ENCODE measurements around the gene ATP11A. TPM values are rescaled to one million over a fixed set of nuclear protein-coding genes. Genes with fewer than 3 reads are reported as not detected.

The ATP11A gene
- total RNA-seq, 1 donor from 2014 or later: 102 TPM

DNA sequence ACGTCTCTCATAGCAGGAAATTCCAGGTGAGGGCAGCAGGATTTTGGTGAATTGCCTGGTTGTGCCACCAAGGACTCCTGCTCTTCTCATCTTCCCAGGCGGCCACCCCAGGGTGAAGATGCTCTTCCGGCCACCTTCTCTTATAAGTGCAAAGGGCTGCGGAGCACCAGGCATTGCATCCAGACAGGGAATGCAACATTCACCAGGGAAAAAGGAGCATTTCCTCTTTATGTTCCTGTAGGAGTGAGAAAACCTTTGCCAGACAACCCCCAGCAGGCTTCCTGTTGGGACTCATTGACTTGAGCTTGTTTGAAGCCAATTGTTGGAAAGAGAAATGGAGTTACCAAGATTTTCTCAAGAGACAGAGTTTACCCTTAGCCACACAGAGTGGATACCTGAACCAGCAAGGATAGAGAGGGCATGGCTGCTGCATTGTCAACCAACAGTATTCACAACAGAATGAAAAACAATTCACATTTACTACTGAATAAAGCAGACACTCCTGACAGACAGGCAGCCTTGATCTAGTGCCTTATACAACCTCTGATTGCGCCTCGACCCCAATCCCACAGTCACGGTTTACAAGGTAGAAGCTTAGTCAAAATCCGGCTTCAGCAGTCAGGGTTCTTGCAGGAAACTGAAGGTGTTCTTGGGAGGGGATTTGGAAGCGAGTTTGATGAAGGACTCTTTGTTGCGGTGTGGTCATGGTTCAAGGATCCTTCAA lies 1.8 kb upstream of the ATP11A start:
- intact Hi-C loops (cut with micrococcal nuclease): no loop called here
- no peak for ATAC-seq
- DNase-seq: no peak

GRCh38 chr13:112688560-112689302 lies 1.1 kb upstream of the ATP11A start:
- intact Hi-C loops (cut with micrococcal nuclease): no loop called here
- ATAC-seq (no peak), DNase-seq (no peak)

DNA sequence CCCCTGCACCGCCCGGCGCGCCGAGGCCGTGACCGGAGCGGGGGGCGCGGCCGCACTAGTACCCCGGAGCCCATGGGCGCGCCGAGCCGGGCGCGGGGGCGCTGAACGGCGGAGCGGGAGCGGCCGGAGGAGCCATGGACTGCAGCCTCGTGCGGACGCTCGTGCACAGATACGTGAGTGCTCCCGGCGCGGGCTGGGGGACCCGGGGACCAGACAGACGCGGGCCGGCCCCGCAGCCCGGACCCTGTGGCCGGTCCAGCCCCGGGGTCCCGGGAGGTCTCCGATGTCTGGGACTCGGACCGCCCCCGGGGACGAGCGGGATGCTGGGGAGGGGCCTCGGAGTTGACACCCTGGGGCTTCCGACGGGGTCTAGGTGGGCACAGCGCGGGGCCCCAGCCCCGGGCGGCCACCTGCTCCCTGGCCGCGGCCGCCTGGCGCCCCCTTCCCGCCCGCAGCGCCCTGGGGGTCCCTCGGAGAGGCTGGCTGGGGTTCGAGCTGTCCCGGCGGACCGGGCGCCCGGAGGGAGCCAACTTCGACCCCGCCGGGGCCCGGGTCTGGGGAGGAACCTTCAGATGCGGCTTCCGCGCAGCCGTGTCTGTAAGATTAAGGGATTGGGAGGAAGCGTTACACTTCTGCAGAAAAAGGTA lies 568 bp downstream of the ATP11A start:
- DNase-seq (peak; percentile 77), ATAC-seq (peak; percentile 9)
- intact Hi-C loops (cut with micrococcal nuclease): no loop called here

- DNase-seq: peak; percentile 8
- no peak for ATAC-seq
- intact Hi-C loops (cut with micrococcal nuclease): no loop called here
Measured at GRCh38 chr13:112692104-112692503, 2.3 kb downstream of the ATP11A start.

- ATAC-seq (no peak), DNase-seq (no peak)
- intact Hi-C loops (cut with micrococcal nuclease): no loop called here
Measured at GRCh38 chr13:112692586-112692985, 2.7 kb downstream of the ATP11A start.

- DNase-seq: peak; percentile 52
- intact Hi-C loops (cut with micrococcal nuclease): no loop called here
- ATAC-seq: peak; percentile 56
Measured at GRCh38 chr13:112693831-112694497, 4.1 kb downstream of the ATP11A start.

- ATAC-seq: no peak
- intact Hi-C loops (cut with micrococcal nuclease): no loop called here
- DNase-seq: no peak
Measured at GRCh38 chr13:112695121-112695520, 5.3 kb downstream of the ATP11A start.

DNA sequence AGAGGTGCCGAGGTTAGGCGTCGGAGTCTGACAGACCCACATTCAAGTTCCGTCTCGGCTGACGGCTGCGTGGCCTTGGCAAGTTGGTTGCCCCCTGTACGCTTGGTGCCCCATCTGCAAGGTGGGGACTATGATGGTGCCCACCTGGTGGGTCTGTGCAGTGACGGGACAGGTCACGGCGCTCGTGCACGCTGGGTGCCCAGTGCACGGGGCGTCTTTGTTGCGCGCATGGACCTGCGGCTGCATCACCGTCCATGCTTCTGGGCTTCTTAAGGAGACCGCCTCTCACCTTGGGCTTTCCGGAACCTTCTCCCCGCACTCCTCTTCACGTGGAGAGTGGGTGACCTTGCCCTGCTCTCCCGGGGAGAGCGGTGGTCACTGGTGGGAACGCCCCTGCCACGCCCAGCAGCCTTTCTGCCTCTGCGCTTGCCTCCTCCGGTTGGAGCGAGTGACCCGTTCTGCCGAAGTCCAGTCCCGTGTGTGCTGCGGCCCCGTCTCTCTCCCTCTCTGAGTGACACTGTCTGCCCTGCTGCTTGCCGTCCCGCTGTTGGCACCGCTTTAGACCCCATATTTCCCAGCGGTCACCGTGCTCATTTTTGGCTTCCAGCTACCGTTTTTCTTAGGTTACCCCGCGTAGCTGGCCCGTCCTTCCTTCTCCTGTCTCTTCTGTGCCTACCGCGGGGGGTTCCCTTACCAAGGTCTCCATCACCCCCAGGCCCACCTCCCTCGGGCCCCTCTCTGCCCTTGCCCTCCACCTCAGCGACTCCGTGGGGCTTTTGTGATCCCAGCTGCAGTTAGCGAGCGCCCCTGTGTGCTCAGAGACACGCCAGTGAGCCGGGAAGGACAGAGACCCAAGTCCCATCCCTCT lies 6.4 kb downstream of the ATP11A start:
- DNase-seq: no peak

GRCh38 chr13:112696869-112697465 lies 7.1 kb downstream of the ATP11A start:
- intact Hi-C loops (cut with micrococcal nuclease): no loop called here
- ATAC-seq: no peak
- no peak for DNase-seq

More for the DNA sequence above, 6.4 kb downstream of the ATP11A start:
- intact Hi-C loops (cut with micrococcal nuclease): no loop called here
- ATAC-seq: no peak

DNA sequence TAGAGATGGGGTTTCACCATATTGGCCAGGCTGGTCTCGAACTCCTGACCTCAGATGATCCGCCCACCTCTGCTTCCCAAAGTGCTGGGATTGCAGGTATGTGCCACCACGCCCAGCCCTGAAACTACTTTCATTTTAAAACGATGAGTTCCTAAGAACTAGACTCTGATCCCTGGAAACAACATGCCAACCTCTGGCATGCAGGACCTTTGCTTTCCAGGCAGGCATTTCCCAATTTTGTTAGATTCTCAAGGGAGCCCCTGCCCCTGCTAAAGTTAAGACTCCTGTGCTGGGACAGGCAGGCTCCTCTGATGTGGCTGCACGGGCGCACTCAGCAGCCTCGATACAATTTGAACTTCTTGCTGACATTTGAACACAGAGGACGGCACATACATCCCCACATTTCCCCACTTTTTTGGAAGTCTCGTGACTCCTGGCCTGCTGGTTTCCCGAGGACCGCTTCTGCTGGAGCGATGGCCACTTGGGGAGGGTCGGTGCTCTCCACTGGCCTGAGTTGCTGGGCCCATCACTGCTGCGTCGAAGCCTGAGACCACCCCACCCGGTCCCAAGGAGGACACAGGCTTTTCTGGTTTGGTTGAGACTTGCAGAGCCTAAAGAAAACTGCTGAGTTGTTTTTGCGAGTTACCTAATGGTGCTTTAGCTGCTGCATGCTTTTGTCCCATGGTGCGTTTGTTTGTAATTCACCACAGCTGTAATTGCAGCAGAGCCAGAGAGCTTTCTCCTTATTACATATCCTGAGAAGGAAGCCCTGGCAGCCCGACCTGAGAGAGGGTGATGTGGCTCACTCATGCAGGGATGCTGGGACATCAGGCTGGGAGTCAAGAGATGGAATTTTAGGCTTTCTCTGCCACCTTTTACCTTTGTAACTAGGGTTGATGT lies 8.2 kb downstream of the ATP11A start:
- intact Hi-C loops (cut with micrococcal nuclease): no loop called here
- DNase-seq (no peak), ATAC-seq (no peak)

DNA sequence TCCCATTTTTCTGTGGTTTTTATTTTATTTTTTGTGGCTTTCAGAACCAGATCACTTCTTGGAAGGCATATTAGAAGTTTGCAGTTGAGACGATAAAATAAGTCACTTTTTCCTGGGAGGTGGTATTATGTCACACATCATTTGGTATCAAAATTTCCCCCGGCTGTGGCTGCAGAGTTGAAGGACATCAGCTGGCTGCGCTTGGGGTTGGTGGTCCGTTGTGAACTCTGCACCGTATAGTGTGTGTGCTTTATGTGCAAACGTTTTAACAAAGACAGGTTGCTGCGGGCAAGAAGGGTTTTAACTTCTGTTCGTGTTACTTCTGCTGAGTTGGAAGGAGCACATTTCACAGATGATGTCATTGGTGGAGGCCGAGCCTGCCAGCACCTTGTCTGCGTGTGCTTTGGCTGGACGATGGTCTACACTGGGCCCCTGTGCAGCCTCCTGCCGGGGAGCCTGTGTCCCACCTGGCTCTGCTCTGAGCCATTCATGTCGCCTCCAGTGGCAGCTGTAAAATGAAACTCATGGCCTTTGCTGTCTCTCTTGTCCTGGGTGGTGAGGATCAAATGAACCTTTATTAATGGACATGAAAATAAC lies 9.6 kb downstream of the ATP11A start:
- ATAC-seq (peak; percentile 29), DNase-seq (no peak)
- intact Hi-C loops (cut with micrococcal nuclease): no loop called here

GRCh38 chr13:112700291-112701060 lies 10.6 kb downstream of the ATP11A start:
- DNase-seq (no peak), ATAC-seq (peak; percentile 3)
- intact Hi-C loops (cut with micrococcal nuclease): no loop called here

DNA sequence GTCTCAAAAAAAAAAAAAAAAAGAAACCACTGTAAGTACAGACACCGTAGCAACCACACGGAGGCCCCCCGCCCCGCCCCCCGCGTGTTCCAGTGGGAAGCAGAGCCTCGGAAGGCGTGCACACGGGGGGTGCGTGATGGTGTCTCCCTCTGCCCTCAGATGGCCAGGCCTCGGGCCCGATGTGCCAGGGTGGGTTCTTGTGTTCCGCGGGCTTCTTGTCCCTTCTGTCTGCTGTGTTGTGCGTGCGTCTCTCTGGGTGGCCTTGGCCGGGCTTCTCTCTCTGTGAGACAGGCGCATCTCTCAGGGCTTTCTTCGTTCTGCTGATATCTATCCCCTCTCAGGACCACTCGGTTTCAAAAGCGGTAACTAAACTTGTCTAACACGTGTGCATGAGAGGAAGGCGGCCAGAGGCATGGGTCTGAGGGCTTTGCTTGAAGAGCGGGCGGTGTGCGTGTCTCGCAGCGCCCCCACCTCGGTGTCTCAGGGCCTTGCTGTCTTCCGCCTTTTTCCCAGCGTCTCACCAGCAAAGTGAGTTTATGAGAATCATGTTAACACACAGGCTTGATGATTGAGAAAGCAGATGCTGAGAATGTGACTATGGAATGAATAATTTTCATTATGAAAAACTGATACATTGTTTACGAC lies 12.6 kb downstream of the ATP11A start:
- ATAC-seq (no peak), DNase-seq (no peak)
- intact Hi-C loops (cut with micrococcal nuclease): no loop called here

- intact Hi-C loops (cut with micrococcal nuclease): no loop called here
- ATAC-seq (no peak), DNase-seq (no peak)
Measured at GRCh38 chr13:112702986-112703379, 13.1 kb downstream of the ATP11A start.

DNA sequence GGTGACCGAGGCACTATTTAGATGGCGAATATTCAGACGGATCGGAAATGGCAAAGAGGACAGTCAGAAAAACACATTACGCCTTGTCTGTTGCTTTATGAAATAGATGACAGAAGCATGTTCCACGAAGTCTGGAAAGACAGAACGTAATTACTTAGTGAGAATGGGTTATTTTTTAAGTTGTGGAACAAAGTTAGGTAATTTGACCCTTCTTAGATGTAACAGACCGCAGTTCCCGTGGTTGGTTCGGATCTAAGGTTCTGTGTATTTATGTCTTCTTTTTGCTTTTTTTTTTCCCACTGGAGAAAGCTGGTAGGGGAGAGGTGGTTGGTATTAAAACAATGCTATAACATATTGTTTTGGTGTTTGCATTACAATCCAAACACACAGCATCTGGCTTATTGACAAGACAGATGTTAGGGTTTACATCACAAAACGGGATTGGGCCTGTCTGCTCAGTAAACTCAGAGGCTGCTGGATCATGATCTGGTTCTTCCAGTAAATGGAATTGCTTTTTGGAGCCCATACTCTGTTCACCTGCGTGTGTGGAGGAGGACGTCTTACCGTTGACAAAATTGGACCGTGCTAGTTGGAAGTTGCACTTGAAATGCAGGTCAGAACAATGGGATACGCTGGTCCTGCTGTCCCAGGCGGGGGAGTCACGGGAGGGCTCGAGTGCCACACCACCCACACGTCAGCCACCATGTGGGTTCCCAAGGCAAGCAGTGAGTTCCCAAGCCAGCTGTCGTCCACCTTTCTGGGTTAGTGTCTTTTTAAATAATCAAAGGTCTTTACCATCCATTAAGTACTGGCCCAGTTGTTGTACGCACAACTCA lies 13.8 kb downstream of the ATP11A start:
- DNase-seq: no peak
- ATAC-seq: no peak
- intact Hi-C loops (cut with micrococcal nuclease): no loop called here

Data from left ventricle myocardium superior (tissue), 1 donor.